WTC11 (cell line): ENCODE results near the gene GALNT15.

ENCODE experiments used
- CBFB ChIP-seq: sonication (generic); formaldehyde crosslinking; IDR thresholded peaks from 2 replicates; pipeline ENCODE4 v1.8.1; 2022; ENCODE audit warnings: mild to moderate bottlenecking, low read depth, missing genetic modification reagents
- CREB1 ChIP-seq: sonication (generic); formaldehyde crosslinking; IDR thresholded peaks from 2 replicates; pipeline ENCODE4 v1.8.0; 2023; ENCODE audit warnings: mild to moderate bottlenecking, missing genetic modification reagents
- CREM ChIP-seq: sonication (generic); formaldehyde crosslinking; IDR thresholded peaks from 2 replicates; pipeline ENCODE4 v1.8.1; 2022; ENCODE audit warnings: mild to moderate bottlenecking, missing genetic modification reagents, moderate library complexity
- IRF2 ChIP-seq: sonication (generic); formaldehyde crosslinking; IDR thresholded peaks from 2 replicates; pipeline ENCODE4 v1.8.0; 2022; ENCODE audit warnings: low read depth, missing genetic modification reagents, borderline replicate concordance
- KAT7 ChIP-seq: sonication (generic); formaldehyde crosslinking; IDR thresholded peaks from 2 replicates; pipeline ENCODE4 v1.8.1; 2023; ENCODE audit warnings: missing genetic modification reagents, mild to moderate bottlenecking, borderline replicate concordance
- NR3C1 ChIP-seq: sonication (generic); formaldehyde crosslinking; conservative IDR thresholded peaks from 2 replicates; pipeline ENCODE4 v1.8.1; 2023; ENCODE audit warnings: low read depth, mild to moderate bottlenecking, missing genetic modification reagents
- ZBTB43 ChIP-seq: sonication (generic); formaldehyde crosslinking; IDR thresholded peaks from 2 replicates; pipeline ENCODE4 v1.8.1; 2023; ENCODE audit warnings: mild to moderate bottlenecking, missing genetic modification reagents
- ZNF138 ChIP-seq: sonication (generic); formaldehyde crosslinking; conservative IDR thresholded peaks from 2 replicates; pipeline ENCODE4 v1.8.1; 2022; ENCODE audit warnings: mild to moderate bottlenecking, moderate library complexity, missing genetic modification reagents
- ZNF232 ChIP-seq: sonication (generic); formaldehyde crosslinking; IDR thresholded peaks from 2 replicates; pipeline ENCODE4 v1.8.0; 2022; ENCODE audit warnings: mild to moderate bottlenecking, missing genetic modification reagents
- ZNF396 ChIP-seq: fragments of 250-450 bp; sonication (Bioruptor Pico); IDR thresholded peaks from 2 replicates; pipeline ENCODE4 v1.8.0; 2021; ENCODE audit warnings: mild to moderate bottlenecking, moderate library complexity, borderline replicate concordance
- TF ChIP-seq, protein P1 (sequence below): sonication (generic); formaldehyde crosslinking; conservative IDR thresholded peaks from 2 replicates; pipeline ENCODE4 v1.8.1; 2022; ENCODE audit warnings: mild to moderate bottlenecking, missing genetic modification reagents
- TF ChIP-seq, protein P2 (sequence below): fragments of 200-600 bp; IDR thresholded peaks from 2 replicates; pipeline ENCODE4 v1.8.0; 2022; ENCODE audit warnings: antibody characterized with exemption
- TF ChIP-seq, protein P3 (sequence below): sonication (generic); formaldehyde crosslinking; IDR thresholded peaks from 2 replicates; pipeline ENCODE4 v1.8.1; 2023; ENCODE audit warnings: mild to moderate bottlenecking, missing genetic modification reagents, moderate library complexity

GRCh38 chr3:16137044-16137443 lies 37.4 kb upstream of the GALNT15 start:
- TF ChIP-seq CREB1 (no peak), CBFB (no peak), NR3C1 (CRISPR knock-in tag) (no peak), ZBTB43 (CRISPR knock-in tag) (no peak), IRF2 (no peak), ZNF138 (CRISPR knock-in tag) (no peak), KAT7 (CRISPR knock-in tag) (no peak), CREM (CRISPR knock-in tag) (no peak), ZNF396 (no peak), ZNF232 (CRISPR knock-in tag) (no peak)
- TF ChIP-seq, protein P1, sequence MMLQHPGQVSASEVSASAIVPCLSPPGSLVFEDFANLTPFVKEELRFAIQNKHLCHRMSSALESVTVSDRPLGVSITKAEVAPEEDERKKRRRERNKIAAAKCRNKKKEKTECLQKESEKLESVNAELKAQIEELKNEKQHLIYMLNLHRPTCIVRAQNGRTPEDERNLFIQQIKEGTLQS, result no peak
- TF ChIP-seq, protein P2, sequence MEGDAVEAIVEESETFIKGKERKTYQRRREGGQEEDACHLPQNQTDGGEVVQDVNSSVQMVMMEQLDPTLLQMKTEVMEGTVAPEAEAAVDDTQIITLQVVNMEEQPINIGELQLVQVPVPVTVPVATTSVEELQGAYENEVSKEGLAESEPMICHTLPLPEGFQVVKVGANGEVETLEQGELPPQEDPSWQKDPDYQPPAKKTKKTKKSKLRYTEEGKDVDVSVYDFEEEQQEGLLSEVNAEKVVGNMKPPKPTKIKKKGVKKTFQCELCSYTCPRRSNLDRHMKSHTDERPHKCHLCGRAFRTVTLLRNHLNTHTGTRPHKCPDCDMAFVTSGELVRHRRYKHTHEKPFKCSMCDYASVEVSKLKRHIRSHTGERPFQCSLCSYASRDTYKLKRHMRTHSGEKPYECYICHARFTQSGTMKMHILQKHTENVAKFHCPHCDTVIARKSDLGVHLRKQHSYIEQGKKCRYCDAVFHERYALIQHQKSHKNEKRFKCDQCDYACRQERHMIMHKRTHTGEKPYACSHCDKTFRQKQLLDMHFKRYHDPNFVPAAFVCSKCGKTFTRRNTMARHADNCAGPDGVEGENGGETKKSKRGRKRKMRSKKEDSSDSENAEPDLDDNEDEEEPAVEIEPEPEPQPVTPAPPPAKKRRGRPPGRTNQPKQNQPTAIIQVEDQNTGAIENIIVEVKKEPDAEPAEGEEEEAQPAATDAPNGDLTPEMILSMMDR, result no peak
- TF ChIP-seq, protein P3, sequence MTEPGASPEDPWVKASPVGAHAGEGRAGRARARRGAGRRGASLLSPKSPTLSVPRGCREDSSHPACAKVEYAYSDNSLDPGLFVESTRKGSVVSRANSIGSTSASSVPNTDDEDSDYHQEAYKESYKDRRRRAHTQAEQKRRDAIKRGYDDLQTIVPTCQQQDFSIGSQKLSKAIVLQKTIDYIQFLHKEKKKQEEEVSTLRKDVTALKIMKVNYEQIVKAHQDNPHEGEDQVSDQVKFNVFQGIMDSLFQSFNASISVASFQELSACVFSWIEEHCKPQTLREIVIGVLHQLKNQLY, result no peak
